GM12878 (cell line): ENCODE data around the gene AMN. TPM values are rescaled to one million over a fixed set of nuclear protein-coding genes. Genes with fewer than 3 reads are reported as not detected.

Experiments
- ATAC-seq: fragments of 200-7000 bp; cut with Tn5 transposase; 3 replicates; pipeline ENCODE4 v1.9.1; 2020; ENCODE audit warnings: mild to moderate bottlenecking, moderate library complexity
- BruUV-seq: library from RNA; stranded (reverse); fragments of 400-500 nt; replicated peaks from 2 replicates; lab custom pipeline; 2021; lab: Mats Ljungman, UMichigan
- CTCF ChIA-PET: fragments of 300-600 bp; sonication (Branson Sonifier 250); formaldehyde crosslinking; extraction: SDS; loops from one replicate; lab custom pipeline; 2021; ENCODE audit warnings: inconsistent platforms; lab: Yijun Ruan, JAX
- POLR2A ChIA-PET: fragments of 350-600 bp; formaldehyde crosslinking; extraction: SDS; loops from one replicate; lab custom pipeline; 2021; ENCODE audit warnings: inconsistent platforms; lab: Charles Lee
- RAD21 ChIA-PET: fragments of 300-600 bp; sonication (Branson Sonifier 250); formaldehyde crosslinking; loops from one replicate; lab custom pipeline; 2023; ENCODE audit warnings: antibody characterized with exemption; ENCODE audit not compliant: unreplicated experiment; lab: Charles Lee
- SMC1A ChIA-PET: fragments of 300-600 bp; sonication (Branson Sonifier 250); formaldehyde crosslinking; loops from one replicate; lab custom pipeline; 2023; ENCODE audit not compliant: unreplicated experiment, uncharacterized antibody; lab: Charles Lee
- DNase-seq: peaks from one replicate; pipeline ENCODE4 v3.0.0-alpha.2; 2011; ENCODE audit warnings: low read depth, low spot score
- FAIRE-seq: peaks from 3 replicates; lab custom pipeline; 2011; peaks lifted over from hg19 to GRCh38; lab: Jason Lieb, UNC
- H2AFZ ChIP-seq: 2 replicates; pipeline ENCODE4 v1.6.0; 2011; ENCODE audit warnings: low read depth, low read length, control low read depth; ENCODE audit not compliant: control insufficient read depth
- H3K27ac ChIP-seq: 2 replicates; pipeline ENCODE4 v1.5.1; 2011; ENCODE audit warnings: control low read depth; ENCODE audit not compliant: control insufficient read depth, insufficient read depth
- H3K27me3 ChIP-seq, 2 experiments: replicated peaks in 1 of 2; 2 replicates each; pipeline versions ENCODE4 v1.6.0 to v1.6.1; 2011; ENCODE audit warnings: low read length in 1 of 2; ENCODE audit not compliant: control insufficient read depth in 2 of 2, insufficient read depth in 2 of 2
- H3K36me3 ChIP-seq, 2 experiments: 2 replicates each; pipeline ENCODE4 v1.5.1; 2011; ENCODE audit warnings: low read length in 1 of 2; ENCODE audit not compliant: control insufficient read depth in 2 of 2, insufficient read depth in 2 of 2
- H3K4me1 ChIP-seq: 2 replicates; pipeline ENCODE4 v1.6.1; 2011; ENCODE audit warnings: mild to moderate bottlenecking, low read length, moderate library complexity, mixed read lengths; ENCODE audit not compliant: control insufficient read depth, insufficient read depth
- H3K4me2 ChIP-seq: 2 replicates; pipeline ENCODE4 v1.6.0; 2011; ENCODE audit warnings: control low read depth; ENCODE audit not compliant: control insufficient read depth, insufficient read depth
- H3K4me3 ChIP-seq: fragments of 200-600 bp; sonication (generic); 2 replicates; pipeline ENCODE4 v1.5.1; 2016
- H3K79me2 ChIP-seq: 2 replicates; pipeline ENCODE4 v1.6.0; 2011; ENCODE audit warnings: low read length; ENCODE audit not compliant: control insufficient read depth, insufficient read depth
- H3K9ac ChIP-seq: 2 replicates; pipeline ENCODE4 v1.8.0; 2011; ENCODE audit warnings: low read length, control low read depth, mixed read lengths; ENCODE audit not compliant: control insufficient read depth, insufficient read depth
- H3K9me3 ChIP-seq: replicated peaks from 3 replicates; pipeline ENCODE4 v1.5.1; 2011; ENCODE audit warnings: mild to moderate bottlenecking, low read length; ENCODE audit not compliant: control insufficient read depth, insufficient read depth
- H4K20me1 ChIP-seq: 2 replicates; pipeline ENCODE4 v1.6.0; 2011; ENCODE audit not compliant: control insufficient read depth, insufficient read depth
- BACH1 ChIP-seq: fragments of 450-650 bp; IDR thresholded peaks from 2 replicates; pipeline ENCODE4 v1.6.1; 2017; ENCODE audit warnings: mild to moderate bottlenecking, borderline replicate concordance
- CHD4 ChIP-seq: fragments of 200-600 bp; sonication (generic); IDR thresholded peaks from 2 replicates; pipeline ENCODE4 v1.6.1; 2016; ENCODE audit warnings: mild to moderate bottlenecking
- CREM ChIP-seq: IDR thresholded peaks from 2 replicates; pipeline ENCODE4 v1.6.1; 2014; ENCODE audit warnings: antibody characterized with exemption, low read depth
- FOS ChIP-seq: IDR thresholded peaks from 3 replicates; pipeline ENCODE4 v1.6.1; 2011; ENCODE audit warnings: borderline replicate concordance; ENCODE audit not compliant: insufficient read length; ENCODE audit errors: extremely low read depth
- IKZF2 ChIP-seq, 2 experiments: fragments of 450-650 bp; IDR thresholded peaks; 2 replicates each; pipeline ENCODE4 v1.6.1; 2017; ENCODE audit warnings: mild to moderate bottlenecking in 2 of 2, moderate library complexity in 2 of 2
- KDM1A ChIP-seq: fragments of 200-600 bp; sonication (generic); IDR thresholded peaks from 2 replicates; pipeline ENCODE4 v1.6.1; 2016; ENCODE audit warnings: borderline replicate concordance
- MEF2A ChIP-seq: IDR thresholded peaks from 2 replicates; pipeline ENCODE4 v1.6.1; 2011; ENCODE audit warnings: low read depth, mild to moderate bottlenecking, low read length, moderate library complexity; ENCODE audit not compliant: insufficient read depth
- NBN ChIP-seq: fragments of 450-650 bp; IDR thresholded peaks from 2 replicates; pipeline ENCODE4 v1.6.1; 2016
- PAX8 ChIP-seq: fragments of 450-650 bp; IDR thresholded peaks from 2 replicates; pipeline ENCODE4 v1.6.1; 2017; ENCODE audit warnings: mild to moderate bottlenecking, moderate library complexity
- POLR2AphosphoS5 ChIP-seq: IDR thresholded peaks from 2 replicates; pipeline ENCODE4 v1.6.1; 2011; ENCODE audit warnings: mild to moderate bottlenecking, low read length, inconsistent platforms
- RUNX3 ChIP-seq: IDR thresholded peaks from 2 replicates; pipeline ENCODE4 v1.6.1; 2012; ENCODE audit warnings: low read length, inconsistent platforms
- SIN3A ChIP-seq: IDR thresholded peaks from 2 replicates; pipeline ENCODE4 v1.6.1; 2012; ENCODE audit warnings: low read depth, low read length, improper control_type of control experiment
- SUPT20H ChIP-seq: IDR thresholded peaks from 2 replicates; pipeline ENCODE4 v1.6.1; 2011; ENCODE audit warnings: low read depth, mild to moderate bottlenecking, low read length, moderate library complexity, borderline replicate concordance; ENCODE audit not compliant: control insufficient read depth
- YBX1 ChIP-seq: fragments of 450-650 bp; IDR thresholded peaks from 2 replicates; pipeline ENCODE4 v1.6.1; 2016; ENCODE audit warnings: antibody characterized with exemption
- ZZZ3 ChIP-seq: IDR thresholded peaks from 2 replicates; pipeline ENCODE4 v1.6.1; 2011; ENCODE audit warnings: low read depth; ENCODE audit not compliant: control insufficient read depth, insufficient read length
- WGBS: methylation state at CpG from one replicate; pipeline ENCODE4 v1.1.6; 2016; ENCODE audit warnings: low lambda C conversion rate; ENCODE audit not compliant: insufficient replicate concordance, insufficient coverage; ENCODE audit errors: missing lambda C conversion rate; 5-methylcytosine and 5-hydroxymethylcytosine counted together
- in situ Hi-C: fragments of 300-500 bp; cut with MboI; formaldehyde crosslinking; loops from 9 replicates; pipeline ENCODE4 v1.14.3; 2018; ENCODE audit warnings: mixed read lengths
- intact Hi-C: fragments of 100-400 bp; cut with micrococcal nuclease; formaldehyde crosslinking; loops from one replicate; pipeline ENCODE4 v1.14.2; 2022; ENCODE audit not compliant: unreplicated experiment
- polyA plus RNA-seq, 11 experiments: library from polyadenylated mRNA; depleted of rRNA in 4 of 11; unstranded in 6 of 11; stranded (reverse) in 5 of 11; fragments of >200 nt; fragmentation: Nextera tagmentation in 4 of 11; fragmentation: Illumina TruSeq in 1 of 11; extraction: Ambion mirVana in 4 of 11; extraction: Trizol in 1 of 11; gene quantifications; 1 replicate in 1 of 11; 2 replicates in 10 of 11; pipeline versions ENCODE4 v1.2.1 to v1.2.3, GENCODE V29; 2011 to 2016; ENCODE audit warnings: inconsistent platforms in 2 of 11, missing spikeins in 2 of 11, low read depth in 1 of 11
- total RNA-seq, 4 experiments: library from RNA; depleted of rRNA in 3 of 4; stranded (reverse); fragments of >200 nt in 3 of 4; fragmentation: Illumina TruSeq in 1 of 4; extraction: Trizol in 1 of 4; gene quantifications; 2 replicates each; pipeline versions ENCODE4 v1.2.1 to v1.2.3, GENCODE V29; 2013 to 2021
- TF ChIP-seq, protein P1 (sequence below): fragments of 450-650 bp; IDR thresholded peaks from 2 replicates; pipeline ENCODE4 v1.6.1; 2014; ENCODE audit warnings: mild to moderate bottlenecking
- TF ChIP-seq, protein P2 (sequence below): IDR thresholded peaks from 2 replicates; pipeline ENCODE4 v1.6.1; 2012; ENCODE audit warnings: low read depth, low read length, improper control_type of control experiment

The AMN gene
- total and polyA plus RNA-seq, 10 of the 15 experiments (the other 5 are each of a cell fraction or from before 2014, with no cell fraction given) = 0.03 to 0.33 (median 0.11) TPM; not detected in 6

DNA sequence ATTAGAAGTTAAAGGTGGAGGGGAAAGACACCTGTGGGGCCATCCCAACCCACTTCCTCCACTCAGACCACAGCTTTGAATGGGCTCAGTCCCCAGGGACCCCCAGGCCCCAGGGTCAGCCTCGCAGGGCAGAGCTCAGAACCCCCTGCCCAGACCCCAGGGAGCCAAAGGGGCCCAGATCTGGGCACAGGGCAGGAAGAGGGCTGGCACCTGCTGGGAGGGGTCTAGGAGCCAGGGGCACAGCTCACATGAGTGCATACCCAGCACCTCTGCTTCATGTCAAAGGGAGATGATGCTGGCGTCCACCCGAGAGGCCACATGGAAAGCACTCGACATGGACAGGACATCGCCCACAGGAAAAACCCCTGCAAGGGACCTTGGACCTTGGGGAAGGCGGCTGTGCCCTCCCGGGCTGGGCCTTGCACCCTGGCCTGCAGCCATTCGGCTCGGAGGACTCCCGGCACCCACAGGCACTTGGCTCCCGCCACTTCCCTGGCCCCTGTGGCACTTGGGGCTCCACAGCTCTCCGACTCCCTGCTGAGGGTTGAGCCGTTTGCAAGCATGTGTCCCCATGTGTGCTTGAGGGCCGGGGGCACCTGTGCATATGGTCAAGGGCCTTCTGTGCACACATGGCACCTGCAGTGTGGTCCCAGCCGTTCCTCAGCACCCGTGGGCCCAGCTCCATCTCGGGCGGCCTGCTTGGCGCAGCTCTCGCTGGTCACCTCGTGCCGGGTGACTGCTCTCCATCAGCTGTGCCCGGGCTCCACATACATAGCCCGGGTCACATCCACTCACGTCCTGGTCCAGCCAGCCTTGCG lies 7.8 kb upstream of the AMN start (continued):
- TF ChIP-seq SIN3A (no peak), RUNX3 (peak; percentile 32; the same call in 1 of the 2 replicates), MEF2A (no peak)
- TF ChIP-seq, protein P1, sequence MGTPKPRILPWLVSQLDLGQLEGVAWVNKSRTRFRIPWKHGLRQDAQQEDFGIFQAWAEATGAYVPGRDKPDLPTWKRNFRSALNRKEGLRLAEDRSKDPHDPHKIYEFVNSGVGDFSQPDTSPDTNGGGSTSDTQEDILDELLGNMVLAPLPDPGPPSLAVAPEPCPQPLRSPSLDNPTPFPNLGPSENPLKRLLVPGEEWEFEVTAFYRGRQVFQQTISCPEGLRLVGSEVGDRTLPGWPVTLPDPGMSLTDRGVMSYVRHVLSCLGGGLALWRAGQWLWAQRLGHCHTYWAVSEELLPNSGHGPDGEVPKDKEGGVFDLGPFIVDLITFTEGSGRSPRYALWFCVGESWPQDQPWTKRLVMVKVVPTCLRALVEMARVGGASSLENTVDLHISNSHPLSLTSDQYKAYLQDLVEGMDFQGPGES = no peak
- TF ChIP-seq, all 136 proteins: peak for 6

DNA sequence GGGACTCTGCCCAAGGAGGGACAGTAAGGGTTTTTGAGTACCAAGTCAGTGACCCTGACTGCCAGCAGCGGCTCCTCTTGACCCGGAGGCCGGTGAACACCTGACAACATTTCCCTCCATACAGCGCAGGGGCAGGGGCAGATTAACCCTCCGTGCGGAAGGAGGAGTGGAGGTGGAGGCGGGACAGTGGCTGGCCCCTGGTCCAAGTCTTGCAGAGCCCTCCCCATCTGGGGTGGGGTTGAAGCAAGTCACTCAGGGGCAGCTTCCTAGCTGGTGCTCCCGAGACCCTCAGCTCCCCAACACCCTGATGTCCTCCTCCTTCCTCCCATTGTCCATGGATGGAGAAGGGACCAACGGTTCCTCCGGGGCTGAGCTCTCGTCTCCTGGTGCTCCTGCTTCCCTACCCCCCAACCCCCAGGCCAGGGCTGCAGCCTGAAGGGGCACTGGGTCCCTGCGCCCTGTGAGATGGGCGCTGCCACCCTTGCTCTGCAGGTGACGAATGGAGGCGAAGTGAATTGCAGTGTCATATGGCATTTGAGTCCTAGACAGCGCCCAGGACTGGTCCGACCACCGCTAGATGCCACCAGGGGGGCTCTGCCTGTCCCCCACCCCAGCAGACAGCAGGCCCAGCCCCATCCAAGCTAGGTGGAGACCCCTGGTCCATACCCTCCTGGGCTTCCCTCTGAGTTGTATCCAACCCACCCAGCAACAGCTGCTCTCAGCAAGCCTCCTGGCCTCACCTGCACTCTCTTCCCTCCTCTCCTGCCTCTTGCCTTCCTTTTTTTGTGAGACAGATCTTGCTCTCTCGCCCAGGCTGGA lies 7.0 kb upstream of the AMN start:
- H3K4me2 ChIP-seq = no peak overlapping the region
- BruUV-seq = no TSS peak
- no peak overlapping the region for H3K27ac ChIP-seq
- no peak for FAIRE-seq
- intact Hi-C loops (loop anchor here (5.0 to 10.0 kb wide), 3 partner anchors 138 to 391 kb away; partner anchors contain the start of genes RCOR1 and TRAF3), in situ Hi-C loops (no loop called here)
- no peak overlapping the region for H2AFZ ChIP-seq
- WGBS = 90% methylated on average over 19 of the region's 19 CpGs
- H3K9ac ChIP-seq = no peak overlapping the region
- H4K20me1 ChIP-seq = no peaks in the 10 kb centered on the region
- no peaks in the 10 kb centered on the region for H3K79me2 ChIP-seq
- H3K9me3 ChIP-seq = no peaks in the 10 kb centered on the region
- no peaks in the 10 kb centered on the region for H3K27me3 ChIP-seq
- peaks cover 0 to 3% of the 10 kb centered on the region in 2 experiments; a peak in 2 of 4 replicates for H3K36me3 ChIP-seq
- peaks cover 22% of the 10 kb centered on the region for H3K4me1 ChIP-seq
- POLR2A ChIA-PET = interaction anchor here (0.6 to 1.2 kb wide), 2 partner anchors 11 to 309 kb away, joined by 3 to 4 read pairs; no protein-coding TSS in a partner anchor
- no peak for ATAC-seq
- RAD21 ChIA-PET = interaction anchor here (0.6 to 3.6 kb wide), 4 partner anchors 132 to 221 kb away, joined by 3 to 20 read pairs (median 9); no protein-coding TSS in a partner anchor
- CTCF ChIA-PET = interaction anchor here (0.8 to 4.5 kb wide), 8 partner anchors 13 to 391 kb away, joined by 3 to 47 read pairs (median 7); no protein-coding TSS in a partner anchor
- SMC1A ChIA-PET = interaction anchor here (0.8 to 5.4 kb wide), 4 partner anchors 14 to 220 kb away, joined by 3 to 52 read pairs (median 5); no protein-coding TSS in a partner anchor
- no peak overlapping the region for H3K4me3 ChIP-seq
- DNase-seq = no peak
- TF ChIP-seq PAX8 (no peak), ZZZ3 (no peak), POLR2AphosphoS5 (0 out of 2 replicates have a peak, but pooled peaks have one; percentile 29), BACH1 (no peak), NBN (no peak), YBX1 (no peak), FOS (no peak), CHD4 (no peak), IKZF2 (IDR thresholded peaks at IDR 0.05) (no peak), SUPT20H (no peak), CREM (no peak), KDM1A (no peak)
- TF ChIP-seq, protein P2, sequence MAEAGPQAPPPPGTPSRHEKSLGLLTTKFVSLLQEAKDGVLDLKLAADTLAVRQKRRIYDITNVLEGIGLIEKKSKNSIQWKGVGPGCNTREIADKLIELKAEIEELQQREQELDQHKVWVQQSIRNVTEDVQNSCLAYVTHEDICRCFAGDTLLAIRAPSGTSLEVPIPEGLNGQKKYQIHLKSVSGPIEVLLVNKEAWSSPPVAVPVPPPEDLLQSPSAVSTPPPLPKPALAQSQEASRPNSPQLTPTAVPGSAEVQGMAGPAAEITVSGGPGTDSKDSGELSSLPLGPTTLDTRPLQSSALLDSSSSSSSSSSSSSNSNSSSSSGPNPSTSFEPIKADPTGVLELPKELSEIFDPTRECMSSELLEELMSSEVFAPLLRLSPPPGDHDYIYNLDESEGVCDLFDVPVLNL = no peak
